Activated T-helper 9 cell treated with anti-CD3 and anti-CD28 coated beads, Interleukin-2, amount 50 U/mL, for 16 hours (primary cell): ENCODE measurements around the gene HEBP1.

Experiments
- DNase-seq: peaks from one replicate; pipeline ENCODE4 v3.0.0-alpha.2; 2020; ENCODE audit warnings: low read depth

The HEBP1 gene

GRCh38 chr12:12990700-12991468 is 9.2 kb downstream of the HEBP1 start:
- no peak for DNase-seq

- no peak for DNase-seq
Measured at GRCh38 chr12:12987421-12987820, 12.6 kb downstream of the HEBP1 start.

- DNase-seq, result no peak
Measured at GRCh38 chr12:12986775-12987331, 13.2 kb downstream of the HEBP1 start.

- no peak for DNase-seq
Measured at GRCh38 chr12:12985817-12986408, 14.2 kb downstream of the HEBP1 start.

- DNase-seq, result no peak
Measured at GRCh38 chr12:12984149-12984548, 15.9 kb downstream of the HEBP1 start.

GRCh38 chr12:12983420-12984035 is 16.5 kb downstream of the HEBP1 start:
- no peak for DNase-seq

GRCh38 chr12:12982331-12982730 is 17.7 kb downstream of the HEBP1 start:
- DNase-seq, result no peak

- no peak for DNase-seq
Measured at GRCh38 chr12:12979731-12980259, 20.3 kb downstream of the HEBP1 start.

GRCh38 chr12:12979126-12979525 is 20.9 kb downstream of the HEBP1 start:
- DNase-seq, result no peak

GRCh38 chr12:12977231-12977630 is 22.8 kb downstream of the HEBP1 start:
- DNase-seq, result no peak

- DNase-seq, result no peak
Measured at GRCh38 chr12:12976366-12976765, 23.7 kb downstream of the HEBP1 start.

- DNase-seq, result no peak
Measured at GRCh38 chr12:12975322-12976077, 24.6 kb downstream of the HEBP1 start.

GRCh38 chr12:12974211-12974610 is 25.9 kb downstream of the HEBP1 start:
- DNase-seq, result no peak

- DNase-seq, result no peak
Measured at GRCh38 chr12:12973019-12973418, 27.0 kb downstream of the HEBP1 start.

- no peak for DNase-seq
Measured at GRCh38 chr12:12965836-12966235, 34.2 kb downstream of the HEBP1 start.

GRCh38 chr12:12964255-12964654 is 35.8 kb downstream of the HEBP1 start:
- no peak for DNase-seq

GRCh38 chr12:12960639-12961209 is 39.3 kb downstream of the HEBP1 start:
- DNase-seq, result no peak

- no peak for DNase-seq
Measured at GRCh38 chr12:12958886-12959285, 41.2 kb downstream of the HEBP1 start.

GRCh38 chr12:12954878-12955625 is 45.0 kb downstream of the HEBP1 start:
- no peak for DNase-seq

- no peak for DNase-seq
Measured at GRCh38 chr12:12954356-12954755, 45.7 kb downstream of the HEBP1 start.

- DNase-seq, result no peak
Measured at GRCh38 chr12:12952036-12952435, 48.0 kb downstream of the HEBP1 start, which contains the start of gene GPRC5D. Gene GPRC5D, minus strand, starts transcription at chr12:12952170. Its CDS starts 1,786 bp downstream, at chr12:12950384.
